Kidney (tissue), 14 donors: ENCODE data around the gene TDP1. TPM values are rescaled to one million over a fixed set of nuclear protein-coding genes. Genes with fewer than 3 reads are reported as not detected.
A peak's percentile ranks its signal among the peaks of the same experiment; 100 is the strongest.

Experiments
- DNase-seq, 5 donors: peaks; one replicate each; pipeline ENCODE4 v3.0.0-alpha.2; 2013 to 2020
- FAIRE-seq: peaks from 2 replicates; lab custom pipeline; 2012; peaks lifted over from hg19 to GRCh38; lab: Jason Lieb, UNC
- H3K27ac ChIP-seq, 2 donors: one replicate each; pipeline ENCODE4 v1.7.0; 2013; ENCODE audit warnings: low read depth in 2 of 2, low read length in 2 of 2, inconsistent platforms in 1 of 2
- H3K27me3 ChIP-seq: one replicate; pipeline ENCODE4 v1.7.1; 2013; ENCODE audit warnings: low read length, inconsistent platforms; ENCODE audit not compliant: control insufficient read depth, insufficient read depth
- H3K36me3 ChIP-seq, 3 donors: one replicate each; pipeline versions ENCODE4 v1.7.0 to v1.7.1; 2013; ENCODE audit warnings: low read length in 3 of 3, control low read depth in 1 of 3, inconsistent platforms in 1 of 3; ENCODE audit not compliant: insufficient read depth in 3 of 3, control insufficient read depth in 2 of 3
- H3K4me1 ChIP-seq, 3 donors: one replicate each; pipeline versions ENCODE4 v1.7.0 to v1.7.1; 2013; ENCODE audit warnings: low read length in 3 of 3, inconsistent platforms in 1 of 3, low read depth in 1 of 3; ENCODE audit not compliant: control insufficient read depth in 2 of 3, insufficient read depth in 2 of 3
- H3K4me3 ChIP-seq, 3 donors: one replicate each; pipeline versions ENCODE4 v1.7.0 to v1.8.1; 2013; ENCODE audit warnings: low read length in 3 of 3, control low read depth in 1 of 3, inconsistent platforms in 1 of 3
- H3K9ac ChIP-seq, 3 donors: one replicate each; pipeline versions ENCODE4 v1.7.0 to v1.7.1; 2013; ENCODE audit warnings: low read length in 3 of 3, control low read depth in 1 of 3, inconsistent platforms in 1 of 3
- H3K9me3 ChIP-seq, 3 donors: one replicate each; pipeline versions ENCODE4 v1.7.0 to v1.7.1; 2013; ENCODE audit warnings: low read length in 3 of 3, control low read depth in 1 of 3, inconsistent platforms in 1 of 3; ENCODE audit not compliant: control insufficient read depth in 2 of 3, insufficient read depth in 1 of 3
- intact Hi-C: fragments of 100-400 bp; cut with DNase I; formaldehyde crosslinking; loops from one replicate; pipeline ENCODE4 v1.11.1; 2022
- polyA plus RNA-seq: library from polyadenylated mRNA; stranded (reverse); fragments of 350-450 nt; fragmentation: Illumina TruSeq; extraction: RNeasy Lipid Tissue Mini Kit (QIAGEN cat#74804); gene quantifications from one replicate; pipeline ENCODE4 v1.2.3, GENCODE V29; 2014; ENCODE audit warnings: low read depth, low replicate concordance; ENCODE audit not compliant: insufficient read depth
- total RNA-seq: library from RNA; stranded (reverse); fragmentation: NEBNext Ultra II Directional; extraction: Animal tissue kit (Norgen Biotek cat#: 25700); gene quantifications from one replicate; pipeline ENCODE4 v1.2.1, GENCODE V29; 2021
- TF ChIP-seq, protein P1 (sequence below): IDR thresholded peaks from 3 replicates; pipeline ENCODE4 v1.5.1; 2012; ENCODE audit warnings: mild to moderate bottlenecking, moderate library complexity, borderline replicate concordance; ENCODE audit not compliant: insufficient read depth; ENCODE audit errors: extremely low read depth
- donor health status: control.
- donor health status: control.
- donor health status: control.
- donor health status: control.
- donor health status: control.
- donor health status: DM: yes; HTN: yes; CAD: no.
- donor health status: Normal renal cell carcinoma (clear cell type).

TDP1 gene
- total and polyA plus RNA-seq, 2 donors from 2014 or later: 4.8 to 15.7 TPM

- DNase-seq (peak; percentile 69 to 84 (median 76)), FAIRE-seq (peak; percentile 8)
- H3K9ac ChIP-seq: no peak overlapping the region
- H3K36me3 ChIP-seq: peaks cover 9 to 13% (median 11%) of the 10 kb centered on the region in 3 donors
- no peaks in the 10 kb centered on the region for H3K27me3 ChIP-seq
- intact Hi-C loops: loop anchor here (10.0 kb wide), 1 partner anchor 261 kb away; no protein-coding TSS in a partner anchor
- TF ChIP-seq, protein P1, sequence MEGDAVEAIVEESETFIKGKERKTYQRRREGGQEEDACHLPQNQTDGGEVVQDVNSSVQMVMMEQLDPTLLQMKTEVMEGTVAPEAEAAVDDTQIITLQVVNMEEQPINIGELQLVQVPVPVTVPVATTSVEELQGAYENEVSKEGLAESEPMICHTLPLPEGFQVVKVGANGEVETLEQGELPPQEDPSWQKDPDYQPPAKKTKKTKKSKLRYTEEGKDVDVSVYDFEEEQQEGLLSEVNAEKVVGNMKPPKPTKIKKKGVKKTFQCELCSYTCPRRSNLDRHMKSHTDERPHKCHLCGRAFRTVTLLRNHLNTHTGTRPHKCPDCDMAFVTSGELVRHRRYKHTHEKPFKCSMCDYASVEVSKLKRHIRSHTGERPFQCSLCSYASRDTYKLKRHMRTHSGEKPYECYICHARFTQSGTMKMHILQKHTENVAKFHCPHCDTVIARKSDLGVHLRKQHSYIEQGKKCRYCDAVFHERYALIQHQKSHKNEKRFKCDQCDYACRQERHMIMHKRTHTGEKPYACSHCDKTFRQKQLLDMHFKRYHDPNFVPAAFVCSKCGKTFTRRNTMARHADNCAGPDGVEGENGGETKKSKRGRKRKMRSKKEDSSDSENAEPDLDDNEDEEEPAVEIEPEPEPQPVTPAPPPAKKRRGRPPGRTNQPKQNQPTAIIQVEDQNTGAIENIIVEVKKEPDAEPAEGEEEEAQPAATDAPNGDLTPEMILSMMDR: peak; percentile 76
- H3K4me1 ChIP-seq: no peaks in the 10 kb centered on the region
- H3K27ac ChIP-seq: no peak overlapping the region
- no peaks in the 10 kb centered on the region for H3K9me3 ChIP-seq
- H3K4me3 ChIP-seq: no peak overlapping the region
Measured at GRCh38 chr14:89973234-89973823, 17.6 kb downstream of the TDP1 start.

- peaks cover 6 to 19% (median 9%) of the 10 kb centered on the region in 3 donors for H3K36me3 ChIP-seq
- intact Hi-C loops: loop anchor here (10.0 kb wide), 1 partner anchor 257 kb away; no protein-coding TSS in a partner anchor
- TF ChIP-seq, protein P1: no peak
- H3K27me3 ChIP-seq: no peaks in the 10 kb centered on the region
- H3K4me1 ChIP-seq: no peaks in the 10 kb centered on the region
- H3K9ac ChIP-seq: no peak overlapping the region
- H3K27ac ChIP-seq: no peak overlapping the region
- H3K9me3 ChIP-seq: no peaks in the 10 kb centered on the region
- FAIRE-seq (no peak), DNase-seq (no peak)
- no peak overlapping the region for H3K4me3 ChIP-seq
Measured at GRCh38 chr14:89977668-89978067, 21.9 kb downstream of the TDP1 start.

- no peak for FAIRE-seq
- no peak overlapping the region for H3K4me3 ChIP-seq
- no peaks in the 10 kb centered on the region for H3K9me3 ChIP-seq
- H3K27ac ChIP-seq: no peak overlapping the region
- peaks cover 3 to 19% (median 11%) of the 10 kb centered on the region in 3 donors for H3K36me3 ChIP-seq
- TF ChIP-seq, protein P1: no peak
- intact Hi-C loops: loop anchor here (10.0 kb wide), 1 partner anchor 256 kb away; no protein-coding TSS in a partner anchor
- H3K4me1 ChIP-seq: no peaks in the 10 kb centered on the region
- no peaks in the 10 kb centered on the region for H3K27me3 ChIP-seq
- no peak for DNase-seq
- H3K9ac ChIP-seq: no peak overlapping the region
Measured at GRCh38 chr14:89978656-89979055, 22.9 kb downstream of the TDP1 start.
